Spleen (tissue), 7 donors: ENCODE data around the gene MXRA7.

Source experiments
- CTCF ChIP-seq, 11 experiments: fragments of 200-600 bp in 7 of 11; fragments of 450-650 bp in 4 of 11; sonication (generic) in 4 of 11; IDR thresholded peaks in 8 of 11; conservative IDR thresholded peaks in 3 of 11; 1 replicate in 7 of 11; 2 replicates in 4 of 11; pipeline versions ENCODE4 v1.4.0 to v1.8.0; 2016 to 2021; ENCODE audit warnings: antibody characterized with exemption in 11 of 11, inconsistent platforms in 4 of 11, mild to moderate bottlenecking in 1 of 11
- POLR2A ChIP-seq, 3 donors: fragments of 450-650 bp; IDR thresholded peaks; one replicate each; pipeline ENCODE4 v1.5.1; 2017; ENCODE audit warnings: antibody characterized with exemption in 3 of 3, mild to moderate bottlenecking in 1 of 3
- POLR2AphosphoS5 ChIP-seq, 3 donors: sonication (generic); formaldehyde crosslinking; IDR thresholded peaks; one replicate each; pipeline ENCODE4 v1.5.1; 2017; ENCODE audit warnings: antibody characterized with exemption in 3 of 3
- donor health status: DM: no; HTN: no; CAD: no; lungs with moderate emphysema.
- donor health status: DM: no; HTN: no; CAD: no.
- donor health status: DM: no; HTN: no; CAD: no.

GRCh38 chr17:76641501-76641900, 69.3 kb downstream of the MXRA7 start:
- TF ChIP-seq CTCF (IDR thresholded peaks at IDR 0.05 in 8 of 11, conservative IDR thresholded peaks at IDR 0.05 in 3 of 11) (no peak), POLR2AphosphoS5 (IDR thresholded peaks at IDR 0.05) (no peak), POLR2A (IDR thresholded peaks at IDR 0.05) (no peak)
